Measurements from ENCODE around the gene DDI1. TPM values are rescaled to one million over a fixed set of nuclear protein-coding genes. Genes with fewer than 3 reads are reported as not detected.

Gene DDI1
- total RNA-seq, 3 donors from 2014 or later (not counting 1 experiment from before 2014, with no cell fraction given): not detected

DNA sequence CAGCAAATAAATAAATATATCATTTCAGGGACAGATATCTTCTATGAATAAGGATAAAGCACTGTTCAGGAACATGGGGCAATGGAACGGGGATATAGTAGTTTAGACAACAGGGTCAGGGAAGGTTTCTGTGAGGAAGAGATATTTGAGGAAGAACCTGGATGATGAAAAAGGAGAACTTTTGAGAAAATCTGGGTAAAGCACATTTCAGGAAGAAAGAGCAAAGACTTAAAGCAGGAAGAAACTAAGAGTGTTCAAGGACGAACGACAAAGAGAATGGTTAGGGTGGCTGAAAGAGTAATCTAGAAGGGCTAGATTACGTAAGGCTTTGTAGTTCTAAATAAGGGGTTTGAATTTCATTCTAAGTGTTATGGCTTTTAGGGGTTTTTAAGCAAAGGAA lies 12.7 kb downstream of the DDI1 start:
- no peak for DNase-seq
- Mint-ChIP-seq H3K4me1 (peaks cover 10% of the 10 kb centered on the region in 2 donors), H3K27me3 (ENCODE audit: low read depth in 2 of 2) (no peaks in the 10 kb centered on the region), H3K9me3 (no peaks in the 10 kb centered on the region), H3K27ac (no peak overlapping the region), H3K36me3 (no peaks in the 10 kb centered on the region), H3K4me3 (no peak overlapping the region)
- intact Hi-C loops (cut with micrococcal nuclease): no loop called here
- TF ChIP-seq CTCF (IDR thresholded peaks at IDR 0.05): no peak
- 87% methylated on average over 4 of the region's 4 CpGs for whole genome bisulfite sequencing (ENCODE audit: insufficient coverage)
- H3K27ac ChIP-seq (ENCODE audit: low read length): no peak overlapping the region
- no peaks in the 10 kb centered on the region for H3K27me3 ChIP-seq (ENCODE audit: control insufficient read depth, insufficient read depth, low read length)
- no peaks in the 10 kb centered on the region for H3K4me1 ChIP-seq (ENCODE audit: control insufficient read depth, insufficient read depth, low read length)
- no peaks in the 10 kb centered on the region for H3K9me3 ChIP-seq (ENCODE audit: control insufficient read depth, insufficient read depth, low read length)
- H3K36me3 ChIP-seq (ENCODE audit: control insufficient read depth, insufficient read depth, low read length): no peaks in the 10 kb centered on the region
- no peak overlapping the region for H3K4me3 ChIP-seq (ENCODE audit: low read length)
- no peak for ATAC-seq

- Mint-ChIP-seq H3K27ac (no peak overlapping the region), H3K27me3 (ENCODE audit: low read depth in 2 of 2) (no peaks in the 10 kb centered on the region), H3K4me1 (peaks cover 9 to 10% of the 10 kb centered on the region in 2 donors), H3K9me3 (no peaks in the 10 kb centered on the region), H3K4me3 (no peak overlapping the region), H3K36me3 (no peaks in the 10 kb centered on the region)
- 96% methylated on average over 2 of the region's 4 CpGs for WGBS (ENCODE audit: insufficient coverage)
- H3K4me1 ChIP-seq (ENCODE audit: control insufficient read depth, insufficient read depth, low read length): no peaks in the 10 kb centered on the region
- no peaks in the 10 kb centered on the region for H3K36me3 ChIP-seq (ENCODE audit: control insufficient read depth, insufficient read depth, low read length)
- H3K4me3 ChIP-seq (ENCODE audit: low read length): no peak overlapping the region
- TF ChIP-seq CTCF (IDR thresholded peaks at IDR 0.05): no peak
- intact Hi-C loops (cut with micrococcal nuclease): no loop called here
- DNase-seq (no peak), ATAC-seq (no peak)
- no peak overlapping the region for H3K27ac ChIP-seq (ENCODE audit: low read length)
- no peaks in the 10 kb centered on the region for H3K9me3 ChIP-seq (ENCODE audit: control insufficient read depth, insufficient read depth, low read length)
- H3K27me3 ChIP-seq (ENCODE audit: control insufficient read depth, insufficient read depth, low read length): no peaks in the 10 kb centered on the region
Observed at GRCh38 chr11:104051778-104052177, 15.3 kb downstream of the DDI1 start.

DNA sequence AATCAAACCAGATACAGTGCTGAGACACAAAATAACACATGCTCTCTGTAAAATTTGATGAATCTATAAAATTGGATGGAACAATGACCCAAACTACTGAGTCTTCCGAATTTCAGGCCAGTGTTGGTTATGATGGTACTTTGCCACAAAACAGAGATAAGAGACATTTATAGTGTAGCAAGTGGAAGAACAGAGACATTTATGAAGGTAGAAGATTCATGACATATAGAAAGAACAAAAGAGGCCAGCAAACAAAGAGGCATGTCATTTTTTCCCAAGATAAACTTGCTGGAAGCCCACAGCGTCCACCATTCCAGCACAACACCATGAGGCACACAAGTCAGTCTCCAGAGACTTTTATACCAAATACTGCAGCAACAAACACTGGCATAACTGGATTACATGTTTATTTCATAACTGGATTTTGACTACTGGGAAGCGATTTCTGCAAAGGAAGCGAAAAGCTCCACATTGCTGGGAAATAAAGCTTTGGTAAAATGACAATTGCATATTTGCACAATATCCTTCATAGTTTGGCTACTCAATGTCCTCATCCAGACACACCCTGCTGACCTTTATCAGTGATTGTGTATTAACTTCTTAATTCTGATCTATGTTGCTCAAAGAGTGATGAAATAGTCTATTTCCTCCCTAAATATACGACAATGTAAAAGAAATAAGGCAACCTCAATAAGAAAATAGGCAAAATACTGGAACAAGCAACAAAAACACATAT lies 17.5 kb downstream of the DDI1 start:
- ATAC-seq (no peak), DNase-seq (no peak)
- no peak overlapping the region for H3K27ac ChIP-seq (ENCODE audit: low read length)
- H3K9me3 Mint-ChIP-seq: no peaks in the 10 kb centered on the region
- H3K9me3 ChIP-seq (ENCODE audit: control insufficient read depth, insufficient read depth, low read length): no peaks in the 10 kb centered on the region
- no peaks in the 10 kb centered on the region for H3K36me3 Mint-ChIP-seq
- H3K4me3 Mint-ChIP-seq: no peak overlapping the region
- WGBS (ENCODE audit: insufficient coverage): 76% methylated on average over 4 of the region's 5 CpGs
- no peak overlapping the region for H3K4me3 ChIP-seq (ENCODE audit: low read length)
- intact Hi-C loops (cut with micrococcal nuclease): no loop called here
- H3K27me3 ChIP-seq (ENCODE audit: control insufficient read depth, insufficient read depth, low read length): no peaks in the 10 kb centered on the region
- no peaks in the 10 kb centered on the region for H3K36me3 ChIP-seq (ENCODE audit: control insufficient read depth, insufficient read depth, low read length)
- H3K4me1 ChIP-seq (ENCODE audit: control insufficient read depth, insufficient read depth, low read length): no peaks in the 10 kb centered on the region
- H3K4me1 Mint-ChIP-seq: peaks cover 14 to 16% of the 10 kb centered on the region in 2 donors
- H3K27me3 Mint-ChIP-seq (ENCODE audit: low read depth in 2 of 2): no peaks in the 10 kb centered on the region
- H3K27ac Mint-ChIP-seq: no peak overlapping the region
- TF ChIP-seq CTCF (IDR thresholded peaks at IDR 0.05): no peak
